BLaER1 treated with 17β-estradiol and CSF1 and Interleukin-3, amounts not matched to agents 10 nM and 100 nM (cell line): ENCODE measurements around the gene GTF3C5.
"Not testable (repeated sequence)": the region's sequence is repeated elsewhere in the genome, so short reads cannot be mapped to it uniquely, and the experiment has no call there.

Experiments
- H3K27ac ChIP-seq, 11 experiments: shearing (Covaris generic); formaldehyde crosslinking; 2 replicates each; pipeline ENCODE4 v1.8.1; 2022
- H3K27me3 ChIP-seq, 11 experiments: shearing (Covaris generic); formaldehyde crosslinking; 2 replicates each; pipeline ENCODE4 v1.8.1; 2022
- H3K36me3 ChIP-seq, 11 experiments: shearing (Covaris generic); formaldehyde crosslinking; 2 replicates each; pipeline ENCODE4 v1.8.1; 2022
- H3K4me1 ChIP-seq, 10 experiments: shearing (Covaris generic); formaldehyde crosslinking; 2 replicates each; pipeline ENCODE4 v1.8.1; 2022
- H3K4me2 ChIP-seq, 11 experiments: shearing (Covaris generic); formaldehyde crosslinking; 2 replicates each; pipeline ENCODE4 v1.8.1; 2022
- H3K4me3 ChIP-seq, 10 experiments: shearing (Covaris generic); formaldehyde crosslinking; 2 replicates each; pipeline ENCODE4 v1.8.1; 2022
- H3K9ac ChIP-seq, 11 experiments: shearing (Covaris generic); formaldehyde crosslinking; 2 replicates each; pipeline ENCODE4 v1.8.1; 2022
- H3K9me3 ChIP-seq, 11 experiments: shearing (Covaris generic); formaldehyde crosslinking; replicated peaks in 1 of 11; 2 replicates each; pipeline ENCODE4 v1.8.1; 2022
- H4K20me1 ChIP-seq, 11 experiments: shearing (Covaris generic); formaldehyde crosslinking; 2 replicates each; pipeline ENCODE4 v1.8.1; 2022
- Cebpa-rat ChIP-seq, 11 experiments: shearing (Covaris generic); IDR thresholded peaks; 2 replicates each; pipeline ENCODE4 v1.8.1; 2022

GTF3C5 gene

GRCh38 chr9:132986640-132987620 is 43.9 kb upstream of the GTF3C5 start:
- H3K27me3 ChIP-seq, result peaks cover 0 to 34% (median 5%) of the 10 kb centered on the region in 11 experiments; a peak in 8 of 22 replicates

DNA sequence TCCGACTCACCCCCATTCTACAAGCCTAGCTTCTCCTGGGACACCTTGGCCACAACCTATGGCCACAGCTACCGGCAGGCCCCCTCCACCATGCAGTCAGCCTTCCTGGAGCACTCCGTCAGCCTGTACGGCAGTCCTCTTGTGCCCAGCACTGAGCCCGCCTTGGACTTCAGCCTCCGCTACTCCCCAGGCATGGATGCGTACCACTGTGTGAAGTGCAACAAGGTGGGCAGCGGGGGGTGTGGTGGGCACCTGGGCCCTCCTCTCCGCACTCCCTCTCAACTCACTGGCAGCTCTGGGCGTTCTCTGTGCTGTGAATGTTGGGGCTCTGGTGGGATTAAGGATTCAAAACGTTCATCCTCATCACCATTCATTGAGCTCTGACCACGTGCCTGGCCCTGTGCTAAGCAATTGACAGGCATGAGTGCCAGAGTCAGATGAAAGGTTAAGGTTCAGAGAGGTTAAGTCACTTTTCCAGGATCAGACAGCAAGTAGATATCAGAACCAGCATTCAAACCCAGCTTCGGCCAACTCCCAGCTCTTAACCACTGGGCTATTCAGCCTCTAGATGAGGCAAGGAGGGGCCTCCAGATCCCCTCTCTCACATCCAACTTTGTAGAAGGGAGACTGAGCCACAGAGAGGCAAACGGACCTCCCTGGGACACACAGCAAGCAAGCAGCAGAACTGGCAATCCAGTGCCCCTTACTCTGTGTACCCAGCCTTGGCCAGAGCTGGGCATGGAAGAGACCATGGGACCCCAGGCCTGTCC is 42.4 kb upstream of the GTF3C5 start:
- H3K4me2 ChIP-seq, result peak overlapping the region in 5 of 11 experiments; percentile 68 to 93 (median 92); a peak in 10 of 22 replicates
- H3K27ac ChIP-seq, result no peak overlapping the region
- peaks cover 0 to 17% (median 0%) of the 10 kb centered on the region in 11 experiments; a peak in 3 of 22 replicates for H4K20me1 ChIP-seq
- H3K4me1 ChIP-seq, result peaks cover 38 to 100% (median 94%) of the 10 kb centered on the region in 10 experiments
- H3K4me3 ChIP-seq, result no peak overlapping the region
- no peaks in the 10 kb centered on the region for H3K36me3 ChIP-seq
- H3K9ac ChIP-seq, result no peak overlapping the region
- TF ChIP-seq Cebpa-rat (IDR thresholded peaks at IDR 0.05), result no peak
- no peaks in the 10 kb centered on the region for H3K9me3 ChIP-seq
- peaks cover 0 to 40% (median 5%) of the 10 kb centered on the region in 11 experiments; a peak in 7 of 22 replicates for H3K27me3 ChIP-seq

More at GRCh38 chr9:132986640-132987620, 43.9 kb upstream of the GTF3C5 start:
- Histone ChIP-seq H3K4me1 (peaks cover 44 to 100% (median 94%) of the 10 kb centered on the region in 10 experiments), H3K9me3 (no peaks in the 10 kb centered on the region), H3K4me2 (peak overlapping the region; percentile 40 to 93 (median 69)), H3K4me3 (no peak overlapping the region), H3K9ac (0 out of 22 replicates have a peak overlapping the region, but pooled peaks of 1 of the 11 experiments have one; percentile 29), H3K36me3 (no peaks in the 10 kb centered on the region), H3K27ac (no peak overlapping the region), H4K20me1 (peaks cover 0 to 18% (median 0%) of the 10 kb centered on the region in 11 experiments; a peak in 3 of 22 replicates)
- no peak for TF ChIP-seq Cebpa-rat (IDR thresholded peaks at IDR 0.05)

DNA sequence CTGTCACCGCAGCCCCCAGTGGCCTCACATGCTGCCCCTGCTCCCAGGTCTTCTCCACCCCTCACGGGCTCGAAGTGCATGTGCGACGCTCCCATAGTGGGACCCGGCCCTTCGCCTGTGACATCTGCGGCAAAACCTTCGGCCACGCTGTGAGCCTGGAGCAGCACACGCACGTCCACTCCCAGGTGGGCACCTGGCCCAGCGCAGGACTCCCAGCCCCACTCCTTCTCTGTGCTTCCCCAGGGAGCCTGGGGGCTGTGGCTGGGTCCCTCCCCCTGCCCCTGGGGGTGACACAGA is 41.8 kb upstream of the GTF3C5 start:
- Histone ChIP-seq H3K4me3 (no peak overlapping the region), H4K20me1 (peaks cover 0 to 15% (median 0%) of the 10 kb centered on the region in 11 experiments; a peak in 3 of 22 replicates), H3K27ac (no peak overlapping the region), H3K9me3 (no peaks in the 10 kb centered on the region), H3K27me3 (peaks cover 0 to 43% (median 5%) of the 10 kb centered on the region in 11 experiments; a peak in 7 of 22 replicates), H3K36me3 (no peaks in the 10 kb centered on the region), H3K9ac (no peak overlapping the region), H3K4me1 (peaks cover 43 to 100% (median 94%) of the 10 kb centered on the region in 10 experiments), H3K4me2 (peak overlapping the region in 5 of 11 experiments; percentile 90 to 93 (median 92); a peak in 6 of 22 replicates)
- no peak for TF ChIP-seq Cebpa-rat (IDR thresholded peaks at IDR 0.05)

GRCh38 chr9:132989414-132989996 is 41.3 kb upstream of the GTF3C5 start:
- H3K4me1 ChIP-seq, result peaks cover 43 to 100% (median 94%) of the 10 kb centered on the region in 10 experiments
- no peak for TF ChIP-seq Cebpa-rat (IDR thresholded peaks at IDR 0.05)
- H4K20me1 ChIP-seq, result peaks cover 0 to 20% (median 0%) of the 10 kb centered on the region in 11 experiments; a peak in 4 of 22 replicates
- H3K36me3 ChIP-seq, result no peaks in the 10 kb centered on the region
- H3K27ac ChIP-seq, result no peak overlapping the region
- no peak overlapping the region for H3K9ac ChIP-seq
- peak overlapping the region in 8 of 11 experiments; percentile 16 to 93 (median 90); a peak in 13 of 22 replicates for H3K4me2 ChIP-seq
- no peaks in the 10 kb centered on the region for H3K9me3 ChIP-seq
- H3K4me3 ChIP-seq, result no peak overlapping the region
- peaks cover 0 to 39% (median 5%) of the 10 kb centered on the region in 11 experiments; a peak in 7 of 22 replicates for H3K27me3 ChIP-seq

DNA sequence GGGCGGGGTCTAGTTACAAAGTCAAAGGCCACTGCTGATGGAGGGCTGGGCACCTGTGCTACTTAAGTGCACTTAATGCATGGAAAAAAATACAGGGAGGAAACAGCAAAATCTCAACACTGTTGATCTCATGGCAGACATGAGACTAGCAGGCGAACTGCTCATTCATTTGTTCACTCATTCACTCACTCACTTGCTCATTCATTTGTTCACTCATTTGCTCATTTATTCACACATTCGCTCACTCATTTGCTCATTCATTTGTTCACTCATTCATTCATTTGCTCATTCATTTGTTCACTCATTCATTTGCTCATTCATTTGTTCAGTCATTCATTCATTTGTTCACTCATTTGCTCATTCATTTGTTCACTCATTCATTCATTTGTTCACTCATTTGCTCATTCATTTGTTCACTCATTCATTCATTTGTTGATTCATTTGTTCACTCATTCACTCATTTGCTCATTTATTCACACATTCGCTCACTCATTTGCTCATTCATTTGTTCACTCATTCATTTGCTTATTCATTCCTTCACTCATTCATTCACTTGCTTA is 40.7 kb upstream of the GTF3C5 start:
- not testable (repeated sequence) for H3K9me3 ChIP-seq, H3K36me3 ChIP-seq, H3K9ac ChIP-seq, H3K4me3 ChIP-seq, H3K27ac ChIP-seq
- peak overlapping the region in 8 of 11 experiments; percentile 89 to 93 (median 92); a peak in 16 of 22 replicates for H3K4me2 ChIP-seq
- peaks cover 0 to 25% (median 0%) of the 10 kb centered on the region in 11 experiments; a peak in 4 of 22 replicates for H4K20me1 ChIP-seq
- H3K27me3 ChIP-seq, result peaks cover 0 to 36% (median 5%) of the 10 kb centered on the region in 11 experiments; a peak in 7 of 22 replicates
- peaks cover 46 to 100% (median 94%) of the 10 kb centered on the region in 10 experiments for H3K4me1 ChIP-seq

GRCh38 chr9:132990781-132991180 is 40.0 kb upstream of the GTF3C5 start:
- peaks cover 0 to 28% (median 0%) of the 10 kb centered on the region in 11 experiments; a peak in 4 of 22 replicates for H4K20me1 ChIP-seq
- H3K4me2 ChIP-seq, result peak overlapping the region; percentile 63 to 93 (median 91); a peak in 20 of 22 replicates
- peak overlapping the region in 3 of 10 experiments; percentile 18 to 42 (median 30); a peak in 4 of 20 replicates for H3K4me3 ChIP-seq
- peaks cover 0 to 35% (median 5%) of the 10 kb centered on the region in 11 experiments; a peak in 7 of 22 replicates for H3K27me3 ChIP-seq
- H3K9ac ChIP-seq, result peak overlapping the region in 8 of 11 experiments; percentile 37 to 68 (median 56); a peak in 15 of 22 replicates
- no peaks in the 10 kb centered on the region for H3K36me3 ChIP-seq
- peaks cover 53 to 100% (median 93%) of the 10 kb centered on the region in 10 experiments for H3K4me1 ChIP-seq
- no peak for TF ChIP-seq Cebpa-rat (IDR thresholded peaks at IDR 0.05)
- H3K27ac ChIP-seq, result peak overlapping the region in 8 of 11 experiments; percentile 41 to 73 (median 60); a peak in 13 of 22 replicates
- no peaks in the 10 kb centered on the region for H3K9me3 ChIP-seq

GRCh38 chr9:132991351-132992300 is 39.2 kb upstream of the GTF3C5 start:
- Histone ChIP-seq H3K9ac (peak overlapping the region in 10 of 11 experiments; percentile 3 to 68 (median 50); a peak in 18 of 22 replicates), H3K4me1 (peaks cover 58 to 100% (median 93%) of the 10 kb centered on the region in 10 experiments), H3K36me3 (no peaks in the 10 kb centered on the region), H4K20me1 (peaks cover 0 to 25% (median 0%) of the 10 kb centered on the region in 11 experiments; a peak in 4 of 22 replicates), H3K27ac (peak overlapping the region in 9 of 11 experiments; percentile 21 to 73 (median 57); a peak in 17 of 22 replicates), H3K4me3 (peak overlapping the region in 6 of 10 experiments; percentile 0 to 42 (median 20); a peak in 6 of 20 replicates), H3K4me2 (peak overlapping the region; percentile 63 to 93 (median 91)), H3K9me3 (no peaks in the 10 kb centered on the region), H3K27me3 (peaks cover 0 to 28% (median 3%) of the 10 kb centered on the region in 11 experiments; a peak in 7 of 22 replicates)
- TF ChIP-seq Cebpa-rat (IDR thresholded peaks at IDR 0.05), result no peak
